Lower lobe of right lung (tissue), 2 donors: Measurements from ENCODE around the gene DYNLRB2. TPM values are rescaled to one million over a fixed set of nuclear protein-coding genes. Genes with fewer than 3 reads are reported as not detected.

ENCODE experiments used
- ATAC-seq, 2 donors: fragments of 200-7000 bp; cut with Tn5 transposase; one replicate each; pipeline ENCODE4 v1.9.1; 2020 to 2022; ENCODE audit warnings: mild to moderate bottlenecking in 2 of 2, moderate library complexity in 2 of 2
- DNase-seq: peaks from one replicate; pipeline ENCODE4 v3.0.0-alpha.2; 2020
- H3K27ac ChIP-seq: fragments of 200-600 bp; one replicate; pipeline ENCODE4 v1.8.0; 2022
- H3K27me3 ChIP-seq: fragments of 200-600 bp; one replicate; pipeline ENCODE4 v1.8.0; 2022; ENCODE audit warnings: low read depth
- H3K36me3 ChIP-seq: fragments of 200-600 bp; one replicate; pipeline ENCODE4 v1.8.0; 2022; ENCODE audit warnings: mild to moderate bottlenecking
- H3K4me1 ChIP-seq: fragments of 200-600 bp; one replicate; pipeline ENCODE4 v1.8.0; 2022
- H3K4me3 ChIP-seq: fragments of 200-600 bp; one replicate; pipeline ENCODE4 v1.8.0; 2022; ENCODE audit warnings: mild to moderate bottlenecking
- H3K9me3 ChIP-seq: fragments of 200-600 bp; one replicate; pipeline ENCODE4 v1.8.0; 2022
- CTCF ChIP-seq: fragments of 200-600 bp; IDR thresholded peaks from one replicate; pipeline ENCODE4 v1.8.0; 2022; ENCODE audit warnings: antibody characterized with exemption, mild to moderate bottlenecking
- intact Hi-C: fragments of 100-400 bp; cut with DNase I; formaldehyde crosslinking; loops from one replicate; pipeline ENCODE4 v1.11.0; 2022
- total RNA-seq: library from RNA; stranded (reverse); fragmentation: NEBNext Ultra II Directional; extraction: Animal tissue kit (Norgen Biotek cat#: 25700); gene quantifications from one replicate; pipeline ENCODE4 v1.2.1, GENCODE V29; 2021
- donor health status: DM: no; HTN: yes; CAD: no; lungs with severe emphysema.

DYNLRB2 gene
- total RNA-seq, 1 donor from 2014 or later, result 7.1 TPM

DNA sequence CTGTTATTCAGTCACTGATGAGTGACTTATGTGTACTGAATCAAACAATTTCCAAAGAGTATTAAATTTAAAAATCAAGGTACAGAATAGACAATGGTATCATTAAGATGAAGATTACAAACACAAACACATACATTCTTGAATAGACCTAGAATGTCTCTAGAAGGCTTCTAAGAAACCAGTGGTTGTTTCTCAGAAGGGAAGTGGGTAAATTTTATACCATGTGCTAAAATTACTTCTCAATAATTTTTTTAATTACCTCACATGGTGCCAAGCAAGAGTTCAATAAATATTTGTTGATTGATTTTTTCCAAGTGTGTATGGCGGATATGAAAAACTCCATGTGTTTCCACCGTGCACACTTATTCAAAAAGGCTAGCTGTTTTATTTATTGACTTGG is 6.4 kb downstream of the DYNLRB2 start:
- no peaks in the 10 kb centered on the region for H3K27me3 ChIP-seq
- H3K4me3 ChIP-seq, result no peak overlapping the region
- ATAC-seq, result no peak
- H3K4me1 ChIP-seq, result no peaks in the 10 kb centered on the region
- no peak for DNase-seq
- no peaks in the 10 kb centered on the region for H3K9me3 ChIP-seq
- no peaks in the 10 kb centered on the region for H3K36me3 ChIP-seq
- intact Hi-C loops, result no loop called here
- H3K27ac ChIP-seq, result no peak overlapping the region
- TF ChIP-seq CTCF, result no peak

GRCh38 chr16:80552277-80552676 is 11.5 kb downstream of the DYNLRB2 start:
- Histone ChIP-seq H3K27ac (no peak overlapping the region), H3K9me3 (no peaks in the 10 kb centered on the region), H3K4me1 (no peaks in the 10 kb centered on the region), H3K4me3 (no peak overlapping the region), H3K27me3 (no peaks in the 10 kb centered on the region), H3K36me3 (no peaks in the 10 kb centered on the region)
- ATAC-seq, result no peak
- no peak for TF ChIP-seq CTCF
- intact Hi-C loops, result no loop called here
- no peak for DNase-seq

DNA sequence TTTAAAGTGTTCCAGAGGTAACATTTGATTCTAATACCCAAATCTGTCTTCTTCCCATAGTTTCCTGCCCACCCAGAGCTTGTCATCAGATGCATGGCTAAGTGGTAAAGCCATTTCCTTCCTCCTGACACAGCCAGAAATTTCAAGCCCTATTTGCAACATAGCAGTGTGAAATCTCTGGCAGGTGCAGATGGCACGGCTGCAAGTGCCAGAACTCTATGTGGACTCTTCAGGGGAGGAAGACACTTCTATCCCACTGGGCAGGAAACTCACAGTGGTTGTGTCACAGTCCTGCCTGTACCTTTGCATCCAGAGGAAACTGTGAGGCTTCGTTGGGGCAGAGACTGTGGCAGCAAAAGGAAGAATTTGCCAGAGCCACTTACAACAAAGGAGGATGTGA is 13.2 kb downstream of the DYNLRB2 start:
- Histone ChIP-seq H3K27ac (no peak overlapping the region), H3K9me3 (no peaks in the 10 kb centered on the region), H3K4me1 (no peaks in the 10 kb centered on the region), H3K36me3 (no peaks in the 10 kb centered on the region), H3K27me3 (no peaks in the 10 kb centered on the region), H3K4me3 (no peak overlapping the region)
- TF ChIP-seq CTCF, result no peak
- intact Hi-C loops, result no loop called here
- no peak for DNase-seq
- ATAC-seq, result no peak

- no peak for DNase-seq
- no peak for ATAC-seq
- no peaks in the 10 kb centered on the region for H3K4me1 ChIP-seq
- TF ChIP-seq CTCF, result no peak
- H3K4me3 ChIP-seq, result no peak overlapping the region
- H3K9me3 ChIP-seq, result no peaks in the 10 kb centered on the region
- H3K27ac ChIP-seq, result no peak overlapping the region
- H3K36me3 ChIP-seq, result no peaks in the 10 kb centered on the region
- H3K27me3 ChIP-seq, result no peaks in the 10 kb centered on the region
- intact Hi-C loops, result no loop called here
Measured at GRCh38 chr16:80556481-80556880, 15.7 kb downstream of the DYNLRB2 start.

- H3K4me3 ChIP-seq, result no peak overlapping the region
- no peak overlapping the region for H3K27ac ChIP-seq
- H3K9me3 ChIP-seq, result no peaks in the 10 kb centered on the region
- H3K4me1 ChIP-seq, result no peaks in the 10 kb centered on the region
- ATAC-seq (no peak), DNase-seq (no peak)
- no peak for TF ChIP-seq CTCF
- intact Hi-C loops, result no loop called here
- H3K36me3 ChIP-seq, result no peaks in the 10 kb centered on the region
- H3K27me3 ChIP-seq, result no peaks in the 10 kb centered on the region
Measured at GRCh38 chr16:80557037-80557436, 16.2 kb downstream of the DYNLRB2 start.

DNA sequence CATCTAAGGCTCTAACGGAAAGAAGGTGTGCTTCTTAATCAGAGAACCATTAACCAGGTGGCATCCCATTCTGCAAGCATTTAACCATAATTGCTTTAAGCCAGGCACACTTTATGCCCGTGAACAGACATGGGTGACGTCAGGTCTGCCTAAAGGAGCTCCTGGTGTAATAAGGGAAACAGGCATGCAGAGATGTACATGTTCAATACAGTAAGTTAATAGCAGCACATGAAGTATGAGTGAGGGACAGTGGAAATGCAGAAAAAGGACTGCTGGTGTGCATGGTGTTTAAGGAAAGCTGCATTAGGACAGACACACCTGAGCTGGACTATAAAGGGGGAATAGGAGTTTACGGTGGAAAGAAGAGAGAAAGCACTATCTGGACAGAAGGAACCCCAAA is 18.6 kb downstream of the DYNLRB2 start:
- no peak overlapping the region for H3K4me3 ChIP-seq
- no peaks in the 10 kb centered on the region for H3K4me1 ChIP-seq
- intact Hi-C loops, result no loop called here
- no peak for ATAC-seq
- TF ChIP-seq CTCF, result no peak
- no peaks in the 10 kb centered on the region for H3K9me3 ChIP-seq
- no peak overlapping the region for H3K27ac ChIP-seq
- no peaks in the 10 kb centered on the region for H3K36me3 ChIP-seq
- H3K27me3 ChIP-seq, result no peaks in the 10 kb centered on the region
- DNase-seq, result no peak
